Coronary artery (tissue), 2 donors: Measurements from ENCODE around the gene NHEJ1.

Source experiments
- DNase-seq: peaks from one replicate; pipeline ENCODE4 v3.0.0-alpha.2; 2017; ENCODE audit warnings: low spot score
- H3K27ac ChIP-seq, 2 donors: fragments of 200-600 bp; sonication (generic); one replicate each; pipeline ENCODE4 v1.5.1; 2016 to 2019
- H3K4me3 ChIP-seq: fragments of 200-600 bp; sonication (generic); 2 replicates; pipeline ENCODE4 v1.5.1; 2016; ENCODE audit warnings: mild to moderate bottlenecking, moderate library complexity
- TF ChIP-seq, protein P1 (sequence below): fragments of 200-600 bp; sonication (generic); IDR thresholded peaks from one replicate; pipeline ENCODE4 v1.5.1; 2019; ENCODE audit warnings: antibody characterized with exemption

Gene NHEJ1

DNA sequence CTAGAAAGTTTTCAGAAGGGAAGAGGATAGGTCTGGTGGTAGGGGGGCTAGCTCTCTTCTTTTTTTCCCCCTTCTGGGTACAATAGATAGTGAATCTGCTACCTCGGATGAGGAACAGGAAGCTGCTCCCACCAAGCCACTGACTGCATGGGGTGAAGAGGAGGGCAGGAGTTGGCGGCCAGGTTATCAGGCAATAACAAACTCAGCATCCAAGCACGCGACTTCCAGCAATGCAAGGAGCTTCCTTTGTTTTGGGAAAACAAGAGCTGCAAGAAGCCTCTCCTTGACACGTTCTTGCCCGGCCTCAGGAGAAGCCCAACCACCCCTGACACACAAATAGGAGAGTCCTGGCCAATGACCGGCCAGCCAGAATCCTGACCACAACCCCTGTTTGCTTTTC lies 32.2 kb downstream of the NHEJ1 start:
- H3K4me3 ChIP-seq = no peak overlapping the region
- no peak for DNase-seq
- no peak overlapping the region for H3K27ac ChIP-seq
- TF ChIP-seq, protein P1, sequence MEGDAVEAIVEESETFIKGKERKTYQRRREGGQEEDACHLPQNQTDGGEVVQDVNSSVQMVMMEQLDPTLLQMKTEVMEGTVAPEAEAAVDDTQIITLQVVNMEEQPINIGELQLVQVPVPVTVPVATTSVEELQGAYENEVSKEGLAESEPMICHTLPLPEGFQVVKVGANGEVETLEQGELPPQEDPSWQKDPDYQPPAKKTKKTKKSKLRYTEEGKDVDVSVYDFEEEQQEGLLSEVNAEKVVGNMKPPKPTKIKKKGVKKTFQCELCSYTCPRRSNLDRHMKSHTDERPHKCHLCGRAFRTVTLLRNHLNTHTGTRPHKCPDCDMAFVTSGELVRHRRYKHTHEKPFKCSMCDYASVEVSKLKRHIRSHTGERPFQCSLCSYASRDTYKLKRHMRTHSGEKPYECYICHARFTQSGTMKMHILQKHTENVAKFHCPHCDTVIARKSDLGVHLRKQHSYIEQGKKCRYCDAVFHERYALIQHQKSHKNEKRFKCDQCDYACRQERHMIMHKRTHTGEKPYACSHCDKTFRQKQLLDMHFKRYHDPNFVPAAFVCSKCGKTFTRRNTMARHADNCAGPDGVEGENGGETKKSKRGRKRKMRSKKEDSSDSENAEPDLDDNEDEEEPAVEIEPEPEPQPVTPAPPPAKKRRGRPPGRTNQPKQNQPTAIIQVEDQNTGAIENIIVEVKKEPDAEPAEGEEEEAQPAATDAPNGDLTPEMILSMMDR = no peak

DNA sequence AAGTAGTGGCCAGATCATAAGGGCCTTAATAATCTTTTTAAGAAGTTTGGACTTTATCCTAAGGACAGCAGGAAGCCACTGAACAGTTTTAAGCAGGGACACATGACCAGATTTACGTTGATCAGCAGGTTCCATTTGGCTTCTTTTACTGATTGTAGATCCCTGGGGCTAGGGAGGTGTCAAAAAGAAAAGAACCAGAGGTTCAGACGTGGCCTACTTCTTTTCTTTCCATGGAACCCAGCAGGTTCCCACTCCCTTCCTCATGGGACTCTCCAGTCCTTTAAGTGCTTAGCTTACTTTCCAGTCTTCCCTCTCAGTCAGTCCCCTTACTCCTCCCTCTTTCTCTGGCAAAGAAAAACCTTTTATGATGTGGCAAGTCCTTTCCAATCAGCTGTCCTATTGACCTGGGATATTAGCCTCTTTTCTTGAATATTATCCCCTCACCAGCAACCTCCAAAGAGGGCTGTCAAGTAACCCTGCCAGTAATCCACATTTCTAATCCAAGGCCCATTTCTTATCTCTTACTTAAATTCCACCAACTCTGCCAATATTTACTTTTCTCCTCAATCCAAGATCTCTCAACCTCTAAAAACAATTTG lies 33.5 kb downstream of the NHEJ1 start:
- TF ChIP-seq, protein P1 = no peak
- H3K4me3 ChIP-seq = no peak overlapping the region
- no peak for DNase-seq
- H3K27ac ChIP-seq = peak overlapping the region in 1 of 2 donors; percentile 59

DNA sequence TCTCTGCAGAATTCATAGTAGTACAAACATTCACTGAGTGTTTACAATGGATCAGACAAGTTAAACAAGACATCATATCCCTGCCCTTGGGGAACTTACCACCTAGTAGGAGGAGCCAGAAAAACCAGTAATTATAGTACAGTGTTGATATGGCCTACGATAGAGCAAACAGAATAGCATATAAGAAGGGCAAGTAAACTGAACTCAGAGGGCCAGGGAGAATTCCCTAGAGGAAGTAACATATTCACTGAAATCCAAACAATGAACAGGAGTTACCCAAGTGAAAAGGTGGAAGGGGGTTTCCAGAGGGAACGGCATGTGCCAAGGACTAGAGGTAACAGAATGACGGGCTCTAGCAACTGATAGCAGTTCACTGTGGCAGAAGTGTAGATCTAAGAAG lies 34.1 kb downstream of the NHEJ1 start:
- Histone ChIP-seq H3K4me3 (no peak overlapping the region), H3K27ac (peak overlapping the region in 1 of 2 donors; percentile 59)
- no peak for DNase-seq
- TF ChIP-seq, protein P1 = no peak

DNA sequence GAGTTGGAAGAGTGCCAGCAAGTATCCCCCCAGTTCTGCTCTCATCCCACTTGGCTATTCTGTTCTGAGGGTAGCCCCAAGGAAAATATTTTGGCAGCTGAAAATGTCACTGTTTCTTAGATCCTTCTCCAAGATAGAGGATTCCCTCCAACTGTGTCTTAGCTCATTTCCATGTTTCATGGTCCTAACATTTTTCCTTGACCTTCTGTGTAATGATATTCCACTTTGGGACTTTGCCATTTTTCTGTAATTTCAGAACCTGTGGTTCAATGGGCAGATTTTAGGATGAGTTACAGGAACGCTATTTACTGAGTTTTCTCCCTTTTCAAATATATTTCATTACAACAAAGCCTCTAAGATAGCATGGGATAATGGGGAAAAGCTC lies 34.7 kb downstream of the NHEJ1 start:
- TF ChIP-seq, protein P1 = no peak
- Histone ChIP-seq H3K27ac (peak overlapping the region in 1 of 2 donors; percentile 50), H3K4me3 (no peak overlapping the region)
- no peak for DNase-seq

DNA sequence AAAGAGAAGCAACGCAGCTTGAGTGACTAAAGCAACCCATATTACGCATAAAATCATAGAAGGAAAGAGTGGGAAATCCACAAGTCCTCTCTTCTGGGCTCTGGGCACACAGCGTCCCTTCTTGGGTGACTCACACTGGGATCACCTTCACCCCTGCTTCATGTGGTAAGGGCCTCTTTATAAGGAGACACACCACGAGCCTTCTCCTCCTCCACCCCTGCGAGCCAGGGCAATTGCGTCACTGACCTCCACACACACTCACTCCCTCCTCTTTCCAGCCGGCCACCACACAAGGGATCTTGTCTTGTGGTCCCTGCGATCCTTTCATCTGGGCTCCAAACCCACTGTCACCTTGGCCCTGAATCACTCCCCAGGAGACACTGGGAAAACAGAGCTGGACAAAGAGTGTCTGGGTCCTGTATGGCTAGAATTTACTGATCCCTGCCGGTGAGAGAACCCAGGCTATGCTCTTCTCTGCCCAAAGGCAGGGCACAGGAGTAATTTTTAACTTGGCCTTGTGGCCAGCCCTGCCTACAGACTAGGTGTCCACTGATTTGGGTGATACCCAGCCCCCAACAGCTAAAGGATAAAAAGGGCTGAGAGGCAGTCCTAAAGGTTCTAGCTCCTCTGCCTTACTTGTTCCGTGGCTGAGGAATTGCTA lies 35.3 kb downstream of the NHEJ1 start:
- no peak overlapping the region for H3K4me3 ChIP-seq
- no peak for DNase-seq
- H3K27ac ChIP-seq = peak overlapping the region in 1 of 2 donors; percentile 50
- TF ChIP-seq, protein P1 = no peak

DNA sequence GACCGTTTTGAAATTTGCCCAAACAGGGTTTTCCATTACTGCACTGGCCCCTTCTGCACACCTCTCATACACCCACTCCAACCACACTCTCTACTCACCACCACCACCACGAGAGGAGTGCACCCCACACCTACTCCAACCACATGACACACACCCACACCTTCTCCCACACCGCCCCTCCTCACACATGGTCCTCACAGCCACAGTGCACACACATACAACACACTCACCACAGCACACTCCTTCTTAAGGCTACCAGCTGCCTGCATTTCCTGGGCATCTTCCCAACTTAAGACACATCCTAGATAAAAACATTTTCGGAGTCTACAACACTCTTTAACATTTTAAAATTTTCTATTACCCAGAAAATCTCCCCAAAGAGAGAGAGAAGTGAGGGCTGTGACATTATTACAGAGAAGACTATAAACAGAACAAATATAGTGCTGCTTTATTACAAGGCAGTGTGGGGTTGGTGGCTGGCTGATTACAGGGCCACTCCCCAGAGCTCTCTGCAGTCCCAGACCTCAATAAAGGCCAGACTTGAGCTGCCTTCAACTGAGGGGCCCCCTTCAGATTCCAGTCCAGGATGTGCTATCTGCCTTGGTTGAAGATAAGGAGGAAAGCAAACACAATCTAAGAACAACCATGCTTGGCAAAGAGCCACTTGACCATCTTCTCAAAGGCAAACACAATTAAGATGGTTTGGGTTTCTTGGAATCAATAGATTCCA lies 36.1 kb downstream of the NHEJ1 start:
- TF ChIP-seq, protein P1 = no peak
- DNase-seq = no peak
- H3K4me3 ChIP-seq = no peak overlapping the region
- H3K27ac ChIP-seq = peak overlapping the region in 1 of 2 donors; percentile 59
